C4-2B (cell line): Measurements from ENCODE around the gene AGPAT3.

ENCODE experiments used
- CTCF ChIP-seq: fragments of 450-650 bp; conservative IDR thresholded peaks from 2 replicates; pipeline ENCODE4 v1.5.1; 2017; ENCODE audit warnings: mild to moderate bottlenecking
- ZFX ChIP-seq: fragments of 450-650 bp; IDR thresholded peaks from 2 replicates; pipeline ENCODE4 v1.6.1; 2017

- TF ChIP-seq CTCF, result peak; percentile 97
- TF ChIP-seq ZFX, result no peak
Measured at GRCh38 chr21:43938751-43939442, 73.9 kb downstream of the AGPAT3 start.
